ENCODE measurements around the gene MARS1. TPM values are rescaled to one million over a fixed set of nuclear protein-coding genes. Genes with fewer than 3 reads are reported as not detected.
A peak's percentile ranks its signal among the peaks of the same experiment; 100 is the strongest.

The MARS1 gene
- total RNA-seq, 8 experiments from 2014 or later: 133 to 437 (median 224) TPM

GRCh38 chr12:57534991-57535543, 47.2 kb downstream of the MARS1 start:
- Histone ChIP-seq H3K4me3 (no peak overlapping the region), H3K27ac (no peak overlapping the region), H3K4me1 (replicated peaks in 1 of 2) (peaks cover 9 to 11% of the 10 kb centered on the region in 2 donors)
- in situ Hi-C loops (cut with MboI; ENCODE audit: low pct_unique_long_range_greater_than_20kb in 2 of 9, low sequenced_read_pairs in 9 of 9, unreplicated experiment in 9 of 9): no loop called here
- ATAC-seq (replicated peaks in 6 of 8): no peak
- WGBS, 10 experiments: 80 to 100% (median 100%) methylated on average over 1 to 2 of the region's 3 CpGs; no CpG with 5 or more reads in 2 of the 10 experiments

- in situ Hi-C loops (cut with MboI; ENCODE audit: low pct_unique_long_range_greater_than_20kb in 2 of 9, low sequenced_read_pairs in 9 of 9, unreplicated experiment in 9 of 9): no loop called here
- Histone ChIP-seq H3K27ac (no peak overlapping the region), H3K4me3 (no peak overlapping the region), H3K4me1 (replicated peaks in 1 of 2) (peaks cover 13 to 17% of the 10 kb centered on the region in 2 donors)
- ATAC-seq (replicated peaks in 6 of 8): peak in 2 of 8 experiments; percentile 58 to 62
- 0 to 100% (median 61%) methylated on average over 1 to 4 of the region's 6 CpGs; no CpG with 5 or more reads in 2 of the 10 experiments for WGBS, 10 experiments
Observed at GRCh38 chr12:57535764-57536596, 48.1 kb downstream of the MARS1 start.

- WGBS, 10 experiments: 100% methylated on average over 1 of the region's 1 CpG; no CpG with 5 or more reads in 7 of the 10 experiments
- ATAC-seq (replicated peaks in 6 of 8): no peak
- Histone ChIP-seq H3K4me3 (no peak overlapping the region), H3K27ac (no peak overlapping the region), H3K4me1 (replicated peaks in 1 of 2) (peaks cover 19 to 23% of the 10 kb centered on the region in 2 donors)
- in situ Hi-C loops (cut with MboI; ENCODE audit: low pct_unique_long_range_greater_than_20kb in 2 of 9, low sequenced_read_pairs in 9 of 9, unreplicated experiment in 9 of 9): no loop called here
Observed at GRCh38 chr12:57536597-57536942, 48.7 kb downstream of the MARS1 start.

- Histone ChIP-seq H3K4me1 (replicated peaks in 1 of 2) (peaks cover 19 to 25% of the 10 kb centered on the region in 2 donors), H3K4me3 (no peak overlapping the region), H3K27ac (peak overlapping the region in 1 of 2 donors; percentile 61)
- no peak for ATAC-seq (replicated peaks in 6 of 8)
- 70 to 100% (median 94%) methylated on average over 1 to 5 of the region's 5 CpGs; no CpG with 5 or more reads in 2 of the 10 experiments for WGBS, 10 experiments
- in situ Hi-C loops (cut with MboI; ENCODE audit: low pct_unique_long_range_greater_than_20kb in 2 of 9, low sequenced_read_pairs in 9 of 9, unreplicated experiment in 9 of 9): no loop called here
Observed at GRCh38 chr12:57539134-57539768, 51.4 kb downstream of the MARS1 start.

GRCh38 chr12:57541001-57541400, 53.1 kb downstream of the MARS1 start:
- ATAC-seq (replicated peaks in 6 of 8): peak in 6 of 8 experiments; percentile 30 to 92 (median 87)
- in situ Hi-C loops (cut with MboI; ENCODE audit: low pct_unique_long_range_greater_than_20kb in 2 of 9, low sequenced_read_pairs in 9 of 9, unreplicated experiment in 9 of 9): no loop called here
- H3K4me1 ChIP-seq (replicated peaks in 1 of 2): peaks cover 26 to 32% of the 10 kb centered on the region in 2 donors
- WGBS, 10 experiments: 0 to 53% (median 0%) methylated on average over 1 to 2 of the region's 2 CpGs; no CpG with 5 or more reads in 2 of the 10 experiments
- H3K27ac ChIP-seq: peak overlapping the region; percentile 1
- H3K4me3 ChIP-seq: no peak overlapping the region

GRCh38 chr12:57541717-57542116, 53.8 kb downstream of the MARS1 start:
- ATAC-seq (replicated peaks in 6 of 8): no peak
- in situ Hi-C loops (cut with MboI; ENCODE audit: low pct_unique_long_range_greater_than_20kb in 2 of 9, low sequenced_read_pairs in 9 of 9, unreplicated experiment in 9 of 9): no loop called here
- Histone ChIP-seq H3K4me1 (replicated peaks in 1 of 2) (peaks cover 29 to 34% of the 10 kb centered on the region in 2 donors), H3K4me3 (no peak overlapping the region), H3K27ac (no peak overlapping the region)
- WGBS, 10 experiments: 50 to 100% (median 63%) methylated on average over 1 to 2 of the region's 2 CpGs; no CpG with 5 or more reads in 4 of the 10 experiments

- ATAC-seq (replicated peaks in 6 of 8): no peak
- no peak overlapping the region for H3K4me3 ChIP-seq
- WGBS, 10 experiments: 67 to 100% (median 83%) methylated on average over 1 to 2 of the region's 2 CpGs; no CpG with 5 or more reads in 3 of the 10 experiments
- no peak overlapping the region for H3K27ac ChIP-seq
- peaks cover 29 to 34% of the 10 kb centered on the region in 2 donors for H3K4me1 ChIP-seq (replicated peaks in 1 of 2)
- in situ Hi-C loops (cut with MboI; ENCODE audit: low pct_unique_long_range_greater_than_20kb in 2 of 9, low sequenced_read_pairs in 9 of 9, unreplicated experiment in 9 of 9): no loop called here
Observed at GRCh38 chr12:57543581-57543980, 55.7 kb downstream of the MARS1 start.

GRCh38 chr12:57545809-57546437, 58.1 kb downstream of the MARS1 start:
- H3K27ac ChIP-seq: peak overlapping the region; percentile 88 to 94
- 0 to 100% (median 67%) methylated on average over 1 to 13 of the region's 15 CpGs; no CpG with 5 or more reads in 2 of the 10 experiments for WGBS, 10 experiments
- in situ Hi-C loops (cut with MboI; ENCODE audit: low pct_unique_long_range_greater_than_20kb in 2 of 9, low sequenced_read_pairs in 9 of 9, unreplicated experiment in 9 of 9): no loop called here
- peak overlapping the region; percentile 77 to 100 (median 98) for H3K4me3 ChIP-seq
- H3K4me1 ChIP-seq (replicated peaks in 1 of 2): peaks cover 20 to 21% of the 10 kb centered on the region in 2 donors
- ATAC-seq (replicated peaks in 6 of 8): peak in 1 of 8 experiments; percentile 3

- in situ Hi-C loops (cut with MboI; ENCODE audit: low pct_unique_long_range_greater_than_20kb in 2 of 9, low sequenced_read_pairs in 9 of 9, unreplicated experiment in 9 of 9): no loop called here
- peak within 1 kb of the TSS; percentile 88 to 94 for H3K27ac ChIP-seq
- H3K4me3 ChIP-seq: peak within 1 kb of the TSS; percentile 77 to 100 (median 98)
- peaks cover 20% of the 10 kb centered on the region in 2 donors for H3K4me1 ChIP-seq (replicated peaks in 1 of 2)
- 0 to 7% (median 0%) methylated on average over 1 to 16 of the region's 56 CpGs; no CpG with 5 or more reads in 4 of the 10 experiments for WGBS, 10 experiments
- peak; percentile 87 to 96 (median 89) for ATAC-seq (replicated peaks in 6 of 8)
Observed at GRCh38 chr12:57546438-57547287, 58.8 kb downstream of the MARS1 start, which contains the start of gene DCTN2. Gene DCTN2 (minus strand): TSS chr12:57547192. CDS start chr12:57547063, 129 bp downstream.

GRCh38 chr12:57547288-57548012, 59.6 kb downstream of the MARS1 start:
- in situ Hi-C loops (cut with MboI; ENCODE audit: low pct_unique_long_range_greater_than_20kb in 2 of 9, low sequenced_read_pairs in 9 of 9, unreplicated experiment in 9 of 9): no loop called here
- Histone ChIP-seq H3K4me3 (peak overlapping the region; percentile 77 to 100 (median 98)), H3K4me1 (replicated peaks in 1 of 2) (peaks cover 22 to 27% of the 10 kb centered on the region in 2 donors), H3K27ac (no peak overlapping the region)
- no peak for ATAC-seq (replicated peaks in 6 of 8)
- 12 to 100% (median 26%) methylated on average over 1 to 9 of the region's 9 CpGs for WGBS, 10 experiments

- in situ Hi-C loops (cut with MboI; ENCODE audit: low pct_unique_long_range_greater_than_20kb in 2 of 9, low sequenced_read_pairs in 9 of 9, unreplicated experiment in 9 of 9): no loop called here
- Histone ChIP-seq H3K4me1 (replicated peaks in 1 of 2) (peaks cover 26 to 32% of the 10 kb centered on the region in 2 donors), H3K27ac (no peak overlapping the region), H3K4me3 (no peak overlapping the region)
- 64 to 97% (median 92%) methylated on average over 2 of the region's 2 CpGs for WGBS, 10 experiments
- ATAC-seq (replicated peaks in 6 of 8): no peak
Observed at GRCh38 chr12:57548013-57548315, 60.1 kb downstream of the MARS1 start.
